ENCODE data around the gene TMEM82. TPM values are rescaled to one million over a fixed set of nuclear protein-coding genes. Genes with fewer than 3 reads are reported as not detected.

TMEM82 gene
- total and polyA plus RNA-seq, 12 donors: 0.14 TPM; not detected in 11

GRCh38 chr1:15770313-15770962 lies 28.1 kb downstream of the TMEM82 start:
- WGBS, 4 donors: 75 to 94% (median 88%) methylated on average over 7 to 14 of the region's 14 CpGs
- Histone ChIP-seq H3K4me1 (replicated peaks in 1 of 2) (no peaks in the 10 kb centered on the region), H3K9me3 (replicated peaks in 1 of 3) (no peaks in the 10 kb centered on the region), H3K27me3 (no peaks in the 10 kb centered on the region), H3K36me3 (replicated peaks in 1 of 2) (peaks cover 0 to 54% of the 10 kb centered on the region in 2 donors), H3K27ac (no peak overlapping the region), H3K4me3 (no peak overlapping the region)
- intact Hi-C loops (cut with DNase I): no loop called here
- TF ChIP-seq CTCF (IDR thresholded peaks at IDR 0.05) (no peak), POLR2A (IDR thresholded peaks at IDR 0.05) (no peak)
- no peak for DNase-seq

GRCh38 chr1:15771836-15772515 lies 29.7 kb downstream of the TMEM82 start:
- intact Hi-C loops (cut with DNase I): no loop called here
- no peaks in the 10 kb centered on the region for H3K27me3 ChIP-seq
- H3K27ac ChIP-seq: no peak overlapping the region
- WGBS, 4 donors: 60 to 77% (median 69%) methylated on average over 6 of the region's 6 CpGs
- no peaks in the 10 kb centered on the region for H3K4me1 ChIP-seq (replicated peaks in 1 of 2)
- no peaks in the 10 kb centered on the region for H3K9me3 ChIP-seq (replicated peaks in 1 of 3)
- TF ChIP-seq POLR2A (IDR thresholded peaks at IDR 0.05) (no peak), CTCF (IDR thresholded peaks at IDR 0.05) (no peak)
- peaks cover 0 to 45% of the 10 kb centered on the region in 2 donors for H3K36me3 ChIP-seq (replicated peaks in 1 of 2)
- H3K4me3 ChIP-seq: no peak overlapping the region
- no peak for DNase-seq

GRCh38 chr1:15775706-15776105 lies 33.4 kb downstream of the TMEM82 start:
- H3K4me3 ChIP-seq: no peak overlapping the region
- peaks cover 0 to 42% of the 10 kb centered on the region in 2 donors for H3K36me3 ChIP-seq (replicated peaks in 1 of 2)
- H3K9me3 ChIP-seq (replicated peaks in 1 of 3): no peaks in the 10 kb centered on the region
- H3K27ac ChIP-seq: no peak overlapping the region
- TF ChIP-seq CTCF (IDR thresholded peaks at IDR 0.05) (no peak), POLR2A (IDR thresholded peaks at IDR 0.05) (no peak)
- WGBS, 4 donors: 69 to 78% (median 71%) methylated on average over 2 of the region's 2 CpGs
- H3K27me3 ChIP-seq: no peaks in the 10 kb centered on the region
- H3K4me1 ChIP-seq (replicated peaks in 1 of 2): no peaks in the 10 kb centered on the region
- intact Hi-C loops (cut with DNase I): no loop called here
- DNase-seq: no peak

- WGBS, 4 donors: 81 to 90% (median 85%) methylated on average over 7 of the region's 7 CpGs
- peaks cover 0 to 27% of the 10 kb centered on the region in 2 donors for H3K36me3 ChIP-seq (replicated peaks in 1 of 2)
- intact Hi-C loops (cut with DNase I): no loop called here
- TF ChIP-seq POLR2A (IDR thresholded peaks at IDR 0.05) (no peak), CTCF (IDR thresholded peaks at IDR 0.05) (no peak)
- no peaks in the 10 kb centered on the region for H3K9me3 ChIP-seq (replicated peaks in 1 of 3)
- DNase-seq: no peak
- H3K4me1 ChIP-seq (replicated peaks in 1 of 2): no peaks in the 10 kb centered on the region
- H3K27ac ChIP-seq: no peak overlapping the region
- H3K4me3 ChIP-seq: no peak overlapping the region
- no peaks in the 10 kb centered on the region for H3K27me3 ChIP-seq
These were observed 35.8 kb downstream of the TMEM82 start for GRCh38 chr1:15777909-15778707.
